Fibroblast of pulmonary artery (primary cell): ENCODE measurements around the gene IER5L.

Experiments used
- DNase-seq: peaks from one replicate; pipeline ENCODE4 v3.0.0-alpha.2; 2010; ENCODE audit warnings: low read depth
- H3K4me3 ChIP-seq: replicated peaks from 2 replicates; pipeline ENCODE4 v1.5.1; 2011; ENCODE audit warnings: low read depth, mild to moderate bottlenecking, control low read depth, low read length, moderate library complexity
- TF ChIP-seq, protein P1 (sequence below): IDR thresholded peaks from 2 replicates; pipeline ENCODE4 v1.5.1; 2011; ENCODE audit warnings: mild to moderate bottlenecking, control low read depth, low read length, inconsistent platforms; ENCODE audit errors: missing control alignments

IER5L gene

DNA sequence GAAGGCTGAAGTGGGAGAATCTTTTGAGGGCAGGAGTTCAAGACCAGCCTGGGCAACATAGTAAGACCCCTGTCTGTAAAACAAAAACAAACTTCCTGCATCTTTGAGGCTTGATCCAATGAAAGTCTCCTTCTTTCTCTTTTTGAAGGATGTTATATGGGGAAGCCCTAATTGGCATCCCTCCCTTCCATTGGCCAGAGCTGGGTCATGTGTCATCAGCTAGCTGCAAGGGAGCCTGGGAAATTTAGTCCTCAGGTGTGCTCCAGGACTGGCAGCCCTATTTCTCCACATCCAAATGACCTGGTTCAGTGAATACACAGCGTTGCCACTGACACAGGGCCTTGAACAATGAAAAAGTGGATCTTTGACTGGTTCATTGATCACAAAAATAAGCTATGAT lies 9.0 kb upstream of the IER5L start:
- TF ChIP-seq, protein P1, sequence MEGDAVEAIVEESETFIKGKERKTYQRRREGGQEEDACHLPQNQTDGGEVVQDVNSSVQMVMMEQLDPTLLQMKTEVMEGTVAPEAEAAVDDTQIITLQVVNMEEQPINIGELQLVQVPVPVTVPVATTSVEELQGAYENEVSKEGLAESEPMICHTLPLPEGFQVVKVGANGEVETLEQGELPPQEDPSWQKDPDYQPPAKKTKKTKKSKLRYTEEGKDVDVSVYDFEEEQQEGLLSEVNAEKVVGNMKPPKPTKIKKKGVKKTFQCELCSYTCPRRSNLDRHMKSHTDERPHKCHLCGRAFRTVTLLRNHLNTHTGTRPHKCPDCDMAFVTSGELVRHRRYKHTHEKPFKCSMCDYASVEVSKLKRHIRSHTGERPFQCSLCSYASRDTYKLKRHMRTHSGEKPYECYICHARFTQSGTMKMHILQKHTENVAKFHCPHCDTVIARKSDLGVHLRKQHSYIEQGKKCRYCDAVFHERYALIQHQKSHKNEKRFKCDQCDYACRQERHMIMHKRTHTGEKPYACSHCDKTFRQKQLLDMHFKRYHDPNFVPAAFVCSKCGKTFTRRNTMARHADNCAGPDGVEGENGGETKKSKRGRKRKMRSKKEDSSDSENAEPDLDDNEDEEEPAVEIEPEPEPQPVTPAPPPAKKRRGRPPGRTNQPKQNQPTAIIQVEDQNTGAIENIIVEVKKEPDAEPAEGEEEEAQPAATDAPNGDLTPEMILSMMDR = no peak
- H3K4me3 ChIP-seq = no peak overlapping the region
- no peak for DNase-seq

DNA sequence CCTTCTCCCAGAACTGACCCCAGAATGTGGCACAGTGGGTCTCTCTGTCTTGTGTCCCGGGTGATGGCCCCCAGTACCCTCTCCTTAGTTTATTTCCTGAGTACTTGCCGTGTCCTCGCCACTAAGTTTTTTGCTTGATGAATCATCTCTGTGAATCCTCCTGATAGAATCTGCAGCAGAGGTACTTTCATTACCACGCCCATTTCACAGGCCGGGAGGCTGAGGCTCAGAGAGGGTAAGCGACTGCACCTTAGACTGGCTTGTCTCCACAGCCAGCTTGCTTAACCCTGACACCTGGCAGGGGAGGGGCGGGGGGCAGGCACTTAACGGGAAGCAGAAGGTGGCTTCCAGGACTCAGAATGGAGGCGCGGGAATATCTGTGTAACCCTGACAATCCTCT lies 7.9 kb upstream of the IER5L start:
- H3K4me3 ChIP-seq = no peak overlapping the region
- no peak for DNase-seq
- TF ChIP-seq, protein P1 = no peak

DNA sequence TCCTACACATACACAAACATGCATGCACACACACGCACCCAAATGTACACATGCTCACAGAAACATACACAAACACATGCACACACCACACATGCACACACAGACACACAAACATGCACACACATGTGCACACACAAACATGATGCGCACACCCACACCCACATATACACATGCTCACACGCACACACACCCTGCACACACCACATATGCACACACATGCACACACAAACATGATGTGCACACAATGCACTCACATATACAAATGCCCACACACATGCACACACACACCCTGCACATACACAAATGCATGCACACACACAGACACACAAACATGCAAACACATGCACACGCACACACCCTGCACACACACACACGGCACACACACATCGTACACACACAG lies 7.3 kb upstream of the IER5L start:
- TF ChIP-seq, protein P1 = no peak
- DNase-seq = no peak
- H3K4me3 ChIP-seq = no peak overlapping the region

DNA sequence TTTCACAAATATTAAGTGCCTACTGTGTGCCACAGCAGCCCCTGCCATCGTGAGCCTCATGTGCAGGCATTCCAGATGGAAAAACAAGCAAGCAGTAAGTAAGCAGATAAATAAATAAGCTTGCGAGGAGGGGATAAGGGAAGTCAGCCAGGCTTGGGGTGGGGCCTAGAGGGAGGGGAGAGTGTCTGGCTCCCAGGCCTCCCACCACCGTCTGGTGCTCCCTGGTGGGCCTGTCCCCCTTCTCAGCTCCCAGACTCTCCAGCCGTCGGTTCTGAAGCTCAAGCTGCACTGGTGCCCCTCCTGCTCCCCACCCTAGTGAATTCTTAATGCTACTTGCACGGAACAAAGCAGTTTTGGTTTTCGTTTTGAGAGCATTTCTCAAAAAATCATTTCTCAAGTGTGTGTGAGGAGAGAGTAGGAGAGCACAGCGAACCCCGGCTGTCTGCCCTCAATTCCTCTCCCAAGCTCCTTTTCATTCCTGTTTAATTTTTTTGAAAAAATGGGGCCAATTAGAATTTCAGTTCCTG lies 6.6 kb upstream of the IER5L start:
- no peak for DNase-seq
- H3K4me3 ChIP-seq = no peak overlapping the region
- TF ChIP-seq, protein P1 = no peak

DNA sequence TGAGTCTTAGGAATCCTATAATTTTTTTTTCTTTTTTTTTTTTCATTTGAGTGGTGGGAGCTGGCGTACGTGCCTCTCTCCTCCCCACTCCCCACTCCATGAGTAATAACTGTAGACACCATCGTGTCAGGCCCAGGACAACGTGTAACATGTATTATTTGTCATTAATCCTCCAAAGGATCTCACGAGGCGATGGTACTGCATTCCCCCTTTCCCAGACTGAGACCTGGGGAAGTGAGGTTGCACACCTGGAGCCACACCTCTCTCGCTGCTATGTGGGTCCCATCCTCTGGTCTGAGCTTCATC lies 6.1 kb upstream of the IER5L start:
- no peak for DNase-seq
- TF ChIP-seq, protein P1 = no peak
- no peak overlapping the region for H3K4me3 ChIP-seq

DNA sequence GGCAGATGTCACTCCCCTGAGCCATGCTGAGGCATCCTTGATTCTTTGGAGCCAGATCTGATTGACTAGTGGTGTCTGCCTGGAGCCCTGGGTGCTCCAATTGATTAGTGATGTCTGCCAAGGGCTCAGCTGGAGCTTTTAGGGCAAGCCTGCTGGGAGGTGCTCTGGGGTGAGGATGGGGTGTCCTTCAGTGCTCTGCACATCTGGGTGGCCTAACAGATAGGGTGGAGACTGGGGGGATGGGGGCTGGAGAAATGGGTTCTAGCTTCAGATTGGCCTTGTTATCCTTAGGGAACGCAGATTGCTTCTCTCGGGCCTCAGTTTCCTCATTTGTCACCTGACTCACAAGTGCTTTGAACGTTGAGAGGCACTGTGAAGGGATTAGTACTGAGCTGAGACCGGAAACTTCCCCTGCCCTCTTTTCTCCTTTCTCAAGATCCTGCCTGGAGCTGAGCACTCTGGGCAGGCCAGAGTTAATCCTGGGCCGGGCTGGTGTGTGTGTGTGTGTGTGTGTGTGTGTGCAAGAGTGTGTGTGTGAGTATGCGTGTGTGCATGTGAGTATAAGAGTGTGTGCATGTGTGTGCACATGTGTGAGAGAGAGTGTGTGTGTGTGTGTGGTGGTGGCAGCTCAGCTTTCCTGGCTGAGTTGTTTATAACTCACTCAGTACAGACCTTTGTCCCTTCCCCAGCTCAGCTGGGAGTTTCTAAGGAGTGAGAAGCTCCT lies 5.6 kb upstream of the IER5L start:
- DNase-seq = no peak
- TF ChIP-seq, protein P1 = no peak
- H3K4me3 ChIP-seq = no peak overlapping the region
